HUES48 (cell line): ENCODE results near the gene CSGALNACT2.

ENCODE experiments used
- H3K27ac ChIP-seq: one replicate; pipeline ENCODE4 v1.7.0; 2013; ENCODE audit warnings: low read depth, low read length, inconsistent platforms
- H3K27me3 ChIP-seq: 2 replicates; pipeline ENCODE4 v1.6.1; 2013; ENCODE audit warnings: mild to moderate bottlenecking, low read length; ENCODE audit not compliant: control insufficient read depth, insufficient read depth
- H3K36me3 ChIP-seq: 2 replicates; pipeline ENCODE4 v1.6.1; 2013; ENCODE audit warnings: low read length; ENCODE audit not compliant: control insufficient read depth, insufficient read depth
- H3K4me1 ChIP-seq: 2 replicates; pipeline ENCODE4 v1.6.1; 2013; ENCODE audit warnings: mild to moderate bottlenecking, low read length; ENCODE audit not compliant: control insufficient read depth, insufficient read depth
- H3K4me3 ChIP-seq: 2 replicates; pipeline ENCODE4 v1.5.1; 2013; ENCODE audit warnings: mild to moderate bottlenecking, low read depth, low read length
- H3K9ac ChIP-seq: 2 replicates; pipeline ENCODE4 v1.6.1; 2013; ENCODE audit warnings: mild to moderate bottlenecking, low read depth, low read length, moderate library complexity
- H3K9me3 ChIP-seq: 2 replicates; pipeline ENCODE4 v1.6.1; 2013; ENCODE audit warnings: low read length; ENCODE audit not compliant: control insufficient read depth, insufficient read depth

The CSGALNACT2 gene

GRCh38 chr10:43102063-43102828, 36.0 kb upstream of the CSGALNACT2 start:
- Histone ChIP-seq H3K27me3 (peaks cover 20% of the 10 kb centered on the region), H3K9ac (no peak overlapping the region), H3K9me3 (no peaks in the 10 kb centered on the region), H3K4me3 (no peak overlapping the region), H3K27ac (no peak overlapping the region), H3K36me3 (no peaks in the 10 kb centered on the region), H3K4me1 (peaks cover 3% of the 10 kb centered on the region; the same call in 1 of the 2 replicates)

- peaks cover 20% of the 10 kb centered on the region for H3K27me3 ChIP-seq
- H3K4me3 ChIP-seq = peak overlapping the region; percentile 60
- H3K9ac ChIP-seq = peak overlapping the region; percentile 49; the same call in 1 of the 2 replicates
- H3K36me3 ChIP-seq = no peaks in the 10 kb centered on the region
- no peaks in the 10 kb centered on the region for H3K9me3 ChIP-seq
- H3K4me1 ChIP-seq = peaks cover 3% of the 10 kb centered on the region; the same call in 1 of the 2 replicates
- H3K27ac ChIP-seq = no peak overlapping the region
These were observed 32.9 kb upstream of the CSGALNACT2 start for GRCh38 chr10:43105102-43105955.

- no peaks in the 10 kb centered on the region for H3K36me3 ChIP-seq
- H3K4me3 ChIP-seq = no peak overlapping the region
- H3K9me3 ChIP-seq = no peaks in the 10 kb centered on the region
- no peak overlapping the region for H3K27ac ChIP-seq
- H3K9ac ChIP-seq = no peak overlapping the region; the same call in 1 of the 2 replicates
- H3K27me3 ChIP-seq = peaks cover 20% of the 10 kb centered on the region
- peaks cover 3% of the 10 kb centered on the region; the same call in 1 of the 2 replicates for H3K4me1 ChIP-seq
These were observed 32.4 kb upstream of the CSGALNACT2 start for GRCh38 chr10:43105956-43106229.

- H3K27me3 ChIP-seq = peaks cover 20% of the 10 kb centered on the region
- no peak overlapping the region for H3K9ac ChIP-seq
- H3K9me3 ChIP-seq = no peaks in the 10 kb centered on the region
- H3K4me3 ChIP-seq = no peak overlapping the region
- no peak overlapping the region for H3K27ac ChIP-seq
- peaks cover 3% of the 10 kb centered on the region; the same call in 1 of the 2 replicates for H3K4me1 ChIP-seq
- H3K36me3 ChIP-seq = no peaks in the 10 kb centered on the region
These were observed 31.8 kb upstream of the CSGALNACT2 start for GRCh38 chr10:43106256-43107091.

GRCh38 chr10:43108951-43109350, 29.3 kb upstream of the CSGALNACT2 start:
- H3K4me3 ChIP-seq = no peak overlapping the region
- H3K9me3 ChIP-seq = no peaks in the 10 kb centered on the region
- H3K27me3 ChIP-seq = peaks cover 11% of the 10 kb centered on the region
- no peak overlapping the region for H3K9ac ChIP-seq
- H3K27ac ChIP-seq = no peak overlapping the region
- no peaks in the 10 kb centered on the region for H3K36me3 ChIP-seq
- H3K4me1 ChIP-seq = peaks cover 3% of the 10 kb centered on the region; the same call in 1 of the 2 replicates

- H3K4me3 ChIP-seq = no peak overlapping the region
- H3K4me1 ChIP-seq = peaks cover 3% of the 10 kb centered on the region; the same call in 1 of the 2 replicates
- H3K27ac ChIP-seq = no peak overlapping the region
These were observed 28.5 kb upstream of the CSGALNACT2 start for GRCh38 chr10:43109671-43110249.

GRCh38 chr10:43110338-43111071, 27.7 kb upstream of the CSGALNACT2 start:
- no peaks in the 10 kb centered on the region for H3K9me3 ChIP-seq
- no peak overlapping the region for H3K27ac ChIP-seq
- no peaks in the 10 kb centered on the region for H3K36me3 ChIP-seq
- H3K9ac ChIP-seq = no peak overlapping the region
- H3K4me1 ChIP-seq = peaks cover 3% of the 10 kb centered on the region; the same call in 1 of the 2 replicates
- no peak overlapping the region for H3K4me3 ChIP-seq
- no peaks in the 10 kb centered on the region for H3K27me3 ChIP-seq

More at GRCh38 chr10:43109671-43110249, 28.5 kb upstream of the CSGALNACT2 start:
- Histone ChIP-seq H3K36me3 (no peaks in the 10 kb centered on the region), H3K9me3 (no peaks in the 10 kb centered on the region), H3K27me3 (peaks cover 5% of the 10 kb centered on the region), H3K9ac (no peak overlapping the region)

- Histone ChIP-seq H3K27me3 (no peaks in the 10 kb centered on the region), H3K36me3 (no peaks in the 10 kb centered on the region), H3K4me1 (no peaks in the 10 kb centered on the region), H3K9ac (no peak overlapping the region), H3K9me3 (no peaks in the 10 kb centered on the region), H3K27ac (no peak overlapping the region), H3K4me3 (no peak overlapping the region)
These were observed 27.1 kb upstream of the CSGALNACT2 start for GRCh38 chr10:43111101-43111500.

GRCh38 chr10:43111921-43112607, 26.2 kb upstream of the CSGALNACT2 start:
- H3K9ac ChIP-seq = no peak overlapping the region
- no peak overlapping the region for H3K27ac ChIP-seq
- H3K4me3 ChIP-seq = no peak overlapping the region
- no peaks in the 10 kb centered on the region for H3K9me3 ChIP-seq
- no peaks in the 10 kb centered on the region for H3K27me3 ChIP-seq
- no peaks in the 10 kb centered on the region for H3K36me3 ChIP-seq
- H3K4me1 ChIP-seq = no peaks in the 10 kb centered on the region
